ENCODE results near the gene WBP11. TPM values are rescaled to one million over a fixed set of nuclear protein-coding genes. Genes with fewer than 3 reads are reported as not detected.

Gene WBP11
- total RNA-seq, 1 experiment from 2014 or later: 111 TPM

GRCh38 chr12:14803830-14804160 is 517 bp upstream of the WBP11 start:
- TF ChIP-seq CREM (CRISPR knock-in tag; IDR thresholded peaks at IDR 0.05) (no peak), TCF7 (CRISPR knock-in tag; IDR thresholded peaks at IDR 0.05; ENCODE audit: low read depth) (no peak), E2F4 (CRISPR knock-in tag; IDR thresholded peaks at IDR 0.05; ENCODE audit: borderline replicate concordance, low read depth) (no peak), ESRRA (CRISPR knock-in tag; IDR thresholded peaks at IDR 0.05; ENCODE audit: borderline replicate concordance) (no peak), ZNF219 (CRISPR knock-in tag; IDR thresholded peaks at IDR 0.05; ENCODE audit: borderline replicate concordance) (no peak), SMAD3 (CRISPR knock-in tag; IDR thresholded peaks at IDR 0.05; ENCODE audit: borderline replicate concordance) (no peak), ZNF425 (CRISPR knock-in tag; conservative IDR thresholded peaks at IDR 0.05) (no peak), NR2C2 (CRISPR knock-in tag; IDR thresholded peaks at IDR 0.05) (no peak), ATF1 (CRISPR knock-in tag; IDR thresholded peaks at IDR 0.05) (no peak), AR (CRISPR knock-in tag; IDR thresholded peaks at IDR 0.05) (no peak), ZNF317 (CRISPR knock-in tag; IDR thresholded peaks at IDR 0.05; ENCODE audit: borderline replicate concordance, low read depth) (no peak), OVOL2 (CRISPR knock-in tag; IDR thresholded peaks at IDR 0.05; ENCODE audit: borderline replicate concordance) (no peak), NFATC4 (CRISPR knock-in tag; IDR thresholded peaks at IDR 0.05) (no peak)
- TF ChIP-seq, protein P1, sequence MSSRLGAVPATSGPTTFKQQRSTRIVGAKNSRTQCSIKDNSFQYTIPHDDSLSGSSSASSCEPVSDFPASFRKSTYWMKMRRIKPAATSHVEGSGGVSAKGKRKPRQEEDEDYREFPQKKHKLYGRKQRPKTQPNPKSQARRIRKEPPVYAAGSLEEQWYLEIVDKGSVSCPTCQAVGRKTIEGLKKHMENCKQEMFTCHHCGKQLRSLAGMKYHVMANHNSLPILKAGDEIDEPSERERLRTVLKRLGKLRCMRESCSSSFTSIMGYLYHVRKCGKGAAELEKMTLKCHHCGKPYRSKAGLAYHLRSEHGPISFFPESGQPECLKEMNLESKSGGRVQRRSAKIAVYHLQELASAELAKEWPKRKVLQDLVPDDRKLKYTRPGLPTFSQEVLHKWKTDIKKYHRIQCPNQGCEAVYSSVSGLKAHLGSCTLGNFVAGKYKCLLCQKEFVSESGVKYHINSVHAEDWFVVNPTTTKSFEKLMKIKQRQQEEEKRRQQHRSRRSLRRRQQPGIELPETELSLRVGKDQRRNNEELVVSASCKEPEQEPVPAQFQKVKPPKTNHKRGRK (CRISPR knock-in tag; IDR thresholded peaks at IDR 0.05; ENCODE audit: borderline replicate concordance): no peak
- TF ChIP-seq, protein P2, sequence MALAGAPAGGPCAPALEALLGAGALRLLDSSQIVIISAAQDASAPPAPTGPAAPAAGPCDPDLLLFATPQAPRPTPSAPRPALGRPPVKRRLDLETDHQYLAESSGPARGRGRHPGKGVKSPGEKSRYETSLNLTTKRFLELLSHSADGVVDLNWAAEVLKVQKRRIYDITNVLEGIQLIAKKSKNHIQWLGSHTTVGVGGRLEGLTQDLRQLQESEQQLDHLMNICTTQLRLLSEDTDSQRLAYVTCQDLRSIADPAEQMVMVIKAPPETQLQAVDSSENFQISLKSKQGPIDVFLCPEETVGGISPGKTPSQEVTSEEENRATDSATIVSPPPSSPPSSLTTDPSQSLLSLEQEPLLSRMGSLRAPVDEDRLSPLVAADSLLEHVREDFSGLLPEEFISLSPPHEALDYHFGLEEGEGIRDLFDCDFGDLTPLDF (CRISPR knock-in tag; IDR thresholded peaks at IDR 0.05): no peak
- TF ChIP-seq, protein P3, sequence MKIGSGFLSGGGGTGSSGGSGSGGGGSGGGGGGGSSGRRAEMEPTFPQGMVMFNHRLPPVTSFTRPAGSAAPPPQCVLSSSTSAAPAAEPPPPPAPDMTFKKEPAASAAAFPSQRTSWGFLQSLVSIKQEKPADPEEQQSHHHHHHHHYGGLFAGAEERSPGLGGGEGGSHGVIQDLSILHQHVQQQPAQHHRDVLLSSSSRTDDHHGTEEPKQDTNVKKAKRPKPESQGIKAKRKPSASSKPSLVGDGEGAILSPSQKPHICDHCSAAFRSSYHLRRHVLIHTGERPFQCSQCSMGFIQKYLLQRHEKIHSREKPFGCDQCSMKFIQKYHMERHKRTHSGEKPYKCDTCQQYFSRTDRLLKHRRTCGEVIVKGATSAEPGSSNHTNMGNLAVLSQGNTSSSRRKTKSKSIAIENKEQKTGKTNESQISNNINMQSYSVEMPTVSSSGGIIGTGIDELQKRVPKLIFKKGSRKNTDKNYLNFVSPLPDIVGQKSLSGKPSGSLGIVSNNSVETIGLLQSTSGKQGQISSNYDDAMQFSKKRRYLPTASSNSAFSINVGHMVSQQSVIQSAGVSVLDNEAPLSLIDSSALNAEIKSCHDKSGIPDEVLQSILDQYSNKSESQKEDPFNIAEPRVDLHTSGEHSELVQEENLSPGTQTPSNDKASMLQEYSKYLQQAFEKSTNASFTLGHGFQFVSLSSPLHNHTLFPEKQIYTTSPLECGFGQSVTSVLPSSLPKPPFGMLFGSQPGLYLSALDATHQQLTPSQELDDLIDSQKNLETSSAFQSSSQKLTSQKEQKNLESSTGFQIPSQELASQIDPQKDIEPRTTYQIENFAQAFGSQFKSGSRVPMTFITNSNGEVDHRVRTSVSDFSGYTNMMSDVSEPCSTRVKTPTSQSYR (CRISPR knock-in tag; IDR thresholded peaks at IDR 0.05): no peak
- ATAC-seq (peak; percentile 1), DNase-seq (ENCODE audit: low spot score) (no peak)
- Mint-ChIP-seq H3K4me1 (peaks cover 17% of the 10 kb centered on the region), H3K9me3 (no peaks in the 10 kb centered on the region), H3K27ac (no peak overlapping the region), H3K4me3 (no peak overlapping the region), H3K27me3 (ENCODE audit: low read depth) (no peaks in the 10 kb centered on the region), H3K36me3 (peaks cover 12% of the 10 kb centered on the region)
- CTCF ChIA-PET: interaction anchor here (0.5 to 1.6 kb wide), 11 partner anchors 22 to 1096 kb away, joined by 3 to 8 read pairs (median 3); a partner anchor contains a TSS
- POLR2A ChIA-PET: interaction anchor here (0.5 to 3.0 kb wide), 8 partner anchors 12 to 785 kb away, joined by 3 to 23 read pairs (median 4); partner anchors contain the start of gene RERG
